A673 (cell line): ENCODE data around the gene SLC22A12.

Source experiments
- CTCF ChIP-seq: fragments of 300-800, 200-600 bp; sonication (generic); conservative IDR thresholded peaks from 2 replicates; pipeline ENCODE4 v1.5.1; 2017; ENCODE audit warnings: low read depth, mild to moderate bottlenecking, antibody characterized with exemption, low read length, moderate library complexity, mixed read lengths
- EZH2 ChIP-seq: fragments of 200-600 bp; sonication (generic); IDR thresholded peaks from 2 replicates; pipeline ENCODE4 v1.6.1; 2017; ENCODE audit warnings: borderline replicate concordance, low read depth, mild to moderate bottlenecking, mixed read lengths, antibody characterized with exemption, low read length; ENCODE audit not compliant: poor library complexity, severe bottlenecking

GRCh38 chr11:64549969-64550368 is 41.1 kb upstream of the SLC22A12 start:
- TF ChIP-seq CTCF (no peak), EZH2 (no peak)
